ENCODE results near the gene TAOK1. TPM values are rescaled to one million over a fixed set of nuclear protein-coding genes. Genes with fewer than 3 reads are reported as not detected.

Gene TAOK1
- total RNA-seq, 1 donor from 2014 or later = 95.5 TPM

GRCh38 chr17:29409963-29410362 is 19.8 kb downstream of the TAOK1 start:
- no peak for TF ChIP-seq CTCF (IDR thresholded peaks at IDR 0.05; ENCODE audit: unreplicated experiment)
- Mint-ChIP-seq H3K27me3 (ENCODE audit: unreplicated experiment) (peaks cover 4% of the 10 kb centered on the region), H3K27ac (ENCODE audit: unreplicated experiment) (no peak overlapping the region), H3K4me1 (ENCODE audit: unreplicated experiment) (peaks cover 18% of the 10 kb centered on the region), H3K36me3 (ENCODE audit: low read depth, unreplicated experiment) (peaks cover 15% of the 10 kb centered on the region), H3K9me3 (ENCODE audit: unreplicated experiment) (no peaks in the 10 kb centered on the region), H3K4me3 (ENCODE audit: unreplicated experiment) (no peak overlapping the region)
- DNase-seq (ENCODE audit: low spot score) = no peak

GRCh38 chr17:29412780-29413565 is 22.8 kb downstream of the TAOK1 start:
- H3K27ac Mint-ChIP-seq (ENCODE audit: unreplicated experiment) = peak overlapping the region; percentile 4
- peaks cover 9% of the 10 kb centered on the region for H3K36me3 Mint-ChIP-seq (ENCODE audit: low read depth, unreplicated experiment)
- no peak for TF ChIP-seq CTCF (IDR thresholded peaks at IDR 0.05; ENCODE audit: unreplicated experiment)
- peaks cover 4% of the 10 kb centered on the region for H3K27me3 Mint-ChIP-seq (ENCODE audit: unreplicated experiment)
- H3K9me3 Mint-ChIP-seq (ENCODE audit: unreplicated experiment) = no peaks in the 10 kb centered on the region
- H3K4me1 Mint-ChIP-seq (ENCODE audit: unreplicated experiment) = peaks cover 18% of the 10 kb centered on the region
- no peak for DNase-seq (ENCODE audit: low spot score)
- no peak overlapping the region for H3K4me3 Mint-ChIP-seq (ENCODE audit: unreplicated experiment)

GRCh38 chr17:29420128-29420527 is 30.0 kb downstream of the TAOK1 start:
- no peak for TF ChIP-seq CTCF (IDR thresholded peaks at IDR 0.05; ENCODE audit: unreplicated experiment)
- Mint-ChIP-seq H3K9me3 (ENCODE audit: unreplicated experiment) (no peaks in the 10 kb centered on the region), H3K4me3 (ENCODE audit: unreplicated experiment) (no peak overlapping the region), H3K36me3 (ENCODE audit: low read depth, unreplicated experiment) (peaks cover 7% of the 10 kb centered on the region), H3K27me3 (ENCODE audit: unreplicated experiment) (peaks cover 1% of the 10 kb centered on the region), H3K27ac (ENCODE audit: unreplicated experiment) (no peak overlapping the region), H3K4me1 (ENCODE audit: unreplicated experiment) (no peaks in the 10 kb centered on the region)
- no peak for DNase-seq (ENCODE audit: low spot score)

- Mint-ChIP-seq H3K4me3 (ENCODE audit: unreplicated experiment) (no peak overlapping the region), H3K9me3 (ENCODE audit: unreplicated experiment) (no peaks in the 10 kb centered on the region), H3K27me3 (ENCODE audit: unreplicated experiment) (peaks cover 2% of the 10 kb centered on the region), H3K4me1 (ENCODE audit: unreplicated experiment) (peaks cover 14% of the 10 kb centered on the region), H3K27ac (ENCODE audit: unreplicated experiment) (no peak overlapping the region), H3K36me3 (ENCODE audit: low read depth, unreplicated experiment) (peaks cover 9% of the 10 kb centered on the region)
- TF ChIP-seq CTCF (IDR thresholded peaks at IDR 0.05; ENCODE audit: unreplicated experiment) = no peak
- DNase-seq (ENCODE audit: low spot score) = no peak
Measured at GRCh38 chr17:29430275-29430674, 40.1 kb downstream of the TAOK1 start.

GRCh38 chr17:29433541-29433940 is 43.4 kb downstream of the TAOK1 start:
- H3K4me1 Mint-ChIP-seq (ENCODE audit: unreplicated experiment) = peaks cover 14% of the 10 kb centered on the region
- TF ChIP-seq CTCF (IDR thresholded peaks at IDR 0.05; ENCODE audit: unreplicated experiment) = no peak
- DNase-seq (ENCODE audit: low spot score) = peak; percentile 43
- no peak overlapping the region for H3K4me3 Mint-ChIP-seq (ENCODE audit: unreplicated experiment)
- peaks cover 9% of the 10 kb centered on the region for H3K36me3 Mint-ChIP-seq (ENCODE audit: low read depth, unreplicated experiment)
- peaks cover 2% of the 10 kb centered on the region for H3K27me3 Mint-ChIP-seq (ENCODE audit: unreplicated experiment)
- H3K9me3 Mint-ChIP-seq (ENCODE audit: unreplicated experiment) = no peaks in the 10 kb centered on the region
- H3K27ac Mint-ChIP-seq (ENCODE audit: unreplicated experiment) = peak overlapping the region; percentile 5

Measured in endothelial cell (in vitro differentiated cells).